ENCODE data around the gene CD33.

DNA sequence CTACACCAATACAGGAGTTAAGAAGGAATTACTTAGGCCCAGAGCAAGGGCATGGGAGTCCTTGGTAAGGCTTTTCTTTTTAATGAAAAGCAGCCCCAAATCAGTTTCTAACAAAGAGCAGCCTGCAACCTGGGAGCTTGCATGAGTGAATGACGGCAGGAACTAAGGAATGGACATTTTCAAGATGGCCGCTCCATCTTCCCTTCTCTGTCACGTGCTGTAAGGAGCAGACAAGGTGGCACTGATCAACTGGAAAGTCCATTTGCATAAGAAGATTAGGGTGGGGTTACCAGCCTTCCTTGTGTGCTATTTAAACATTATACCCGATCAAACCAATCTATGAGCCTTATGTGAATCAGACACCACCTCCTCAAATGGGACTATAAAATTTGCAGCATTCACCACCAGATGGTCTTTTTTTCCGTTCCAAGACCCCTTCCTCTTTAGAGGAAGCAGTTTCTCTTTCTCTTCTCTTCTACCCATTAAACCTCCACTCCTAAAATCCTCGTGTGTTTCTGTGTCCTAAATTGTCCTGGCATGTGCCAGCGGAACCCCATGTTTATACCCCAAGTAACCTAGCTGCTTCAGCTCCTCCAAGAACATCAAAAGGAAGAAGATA lies 23.2 kb downstream of the CD33 start:
- TF ChIP-seq, protein P1, sequence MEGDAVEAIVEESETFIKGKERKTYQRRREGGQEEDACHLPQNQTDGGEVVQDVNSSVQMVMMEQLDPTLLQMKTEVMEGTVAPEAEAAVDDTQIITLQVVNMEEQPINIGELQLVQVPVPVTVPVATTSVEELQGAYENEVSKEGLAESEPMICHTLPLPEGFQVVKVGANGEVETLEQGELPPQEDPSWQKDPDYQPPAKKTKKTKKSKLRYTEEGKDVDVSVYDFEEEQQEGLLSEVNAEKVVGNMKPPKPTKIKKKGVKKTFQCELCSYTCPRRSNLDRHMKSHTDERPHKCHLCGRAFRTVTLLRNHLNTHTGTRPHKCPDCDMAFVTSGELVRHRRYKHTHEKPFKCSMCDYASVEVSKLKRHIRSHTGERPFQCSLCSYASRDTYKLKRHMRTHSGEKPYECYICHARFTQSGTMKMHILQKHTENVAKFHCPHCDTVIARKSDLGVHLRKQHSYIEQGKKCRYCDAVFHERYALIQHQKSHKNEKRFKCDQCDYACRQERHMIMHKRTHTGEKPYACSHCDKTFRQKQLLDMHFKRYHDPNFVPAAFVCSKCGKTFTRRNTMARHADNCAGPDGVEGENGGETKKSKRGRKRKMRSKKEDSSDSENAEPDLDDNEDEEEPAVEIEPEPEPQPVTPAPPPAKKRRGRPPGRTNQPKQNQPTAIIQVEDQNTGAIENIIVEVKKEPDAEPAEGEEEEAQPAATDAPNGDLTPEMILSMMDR (IDR thresholded peaks at IDR 0.05; ENCODE audit: low read depth, low read length), result no peak
- TF ChIP-seq MYC (IDR thresholded peaks at IDR 0.05; ENCODE audit: low read depth, low read length), result no peak
- TF ChIP-seq, protein P2, sequence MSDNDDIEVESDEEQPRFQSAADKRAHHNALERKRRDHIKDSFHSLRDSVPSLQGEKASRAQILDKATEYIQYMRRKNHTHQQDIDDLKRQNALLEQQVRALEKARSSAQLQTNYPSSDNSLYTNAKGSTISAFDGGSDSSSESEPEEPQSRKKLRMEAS (IDR thresholded peaks at IDR 0.05; ENCODE audit: low read depth, low read length), result no peak

All from NB4 (cell line).